HEK293 (cell line): Measurements from ENCODE around the gene PROSER3.

Experiments used
- EGR2 ChIP-seq: fragments of 450-650 bp; formaldehyde crosslinking; IDR thresholded peaks from 2 replicates; pipeline ENCODE4 v1.5.1; 2016; ENCODE audit warnings: low read depth, missing biosample characterization, missing genetic modification characterization
- GLIS1 ChIP-seq: fragments of 450-650 bp; formaldehyde crosslinking; IDR thresholded peaks from 2 replicates; pipeline ENCODE4 v1.5.1; 2016; ENCODE audit warnings: missing biosample characterization, missing genetic modification characterization
- GLIS2 ChIP-seq: fragments of 450-650 bp; formaldehyde crosslinking; IDR thresholded peaks from 2 replicates; pipeline ENCODE4 v1.5.1; 2016; ENCODE audit warnings: missing biosample characterization, missing genetic modification characterization
- HOXA7 ChIP-seq: sonication (generic); formaldehyde crosslinking; IDR thresholded peaks from 2 replicates; pipeline ENCODE4 v1.8.1; 2022; ENCODE audit warnings: missing genetic modification reagents, borderline replicate concordance
- KLF1 ChIP-seq: fragments of 450-650 bp; formaldehyde crosslinking; IDR thresholded peaks from 2 replicates; pipeline ENCODE4 v1.5.1; 2016; ENCODE audit warnings: missing biosample characterization, missing genetic modification characterization
- KLF8 ChIP-seq: fragments of 450-650 bp; formaldehyde crosslinking; IDR thresholded peaks from 2 replicates; pipeline ENCODE4 v1.5.1; 2016; ENCODE audit warnings: missing biosample characterization, missing genetic modification characterization
- KLF9 ChIP-seq: fragments of 450-650 bp; formaldehyde crosslinking; IDR thresholded peaks from 2 replicates; pipeline ENCODE4 v1.5.1; 2016; ENCODE audit warnings: missing biosample characterization, missing genetic modification characterization, low read depth
- PATZ1 ChIP-seq: fragments of 450-650 bp; formaldehyde crosslinking; IDR thresholded peaks from 2 replicates; pipeline ENCODE4 v1.5.1; 2016; ENCODE audit warnings: missing biosample characterization, missing genetic modification characterization
- SALL2 ChIP-seq: fragments of 450-650 bp; formaldehyde crosslinking; IDR thresholded peaks from 2 replicates; pipeline ENCODE4 v1.5.0; 2017; ENCODE audit warnings: missing biosample characterization, mild to moderate bottlenecking, missing genetic modification characterization, borderline replicate concordance
- SCRT1 ChIP-seq: fragments of 450-650 bp; formaldehyde crosslinking; IDR thresholded peaks from 2 replicates; pipeline ENCODE4 v1.5.1; 2016; ENCODE audit warnings: missing biosample characterization, missing genetic modification characterization, borderline replicate concordance
- SP3 ChIP-seq: fragments of 450-650 bp; formaldehyde crosslinking; IDR thresholded peaks from 2 replicates; pipeline ENCODE4 v1.5.1; 2016; ENCODE audit warnings: missing biosample characterization, missing genetic modification characterization
- SP7 ChIP-seq: fragments of 450-650 bp; formaldehyde crosslinking; IDR thresholded peaks from 2 replicates; pipeline ENCODE4 v1.5.1; 2016; ENCODE audit warnings: missing biosample characterization, missing genetic modification characterization
- TRIM28 ChIP-seq: IDR thresholded peaks from 2 replicates; pipeline ENCODE4 v1.6.1; 2011; ENCODE audit warnings: low read length, control low read depth, borderline replicate concordance
- WT1 ChIP-seq: fragments of 450-650 bp; formaldehyde crosslinking; IDR thresholded peaks from 2 replicates; pipeline ENCODE4 v1.5.1; 2016; ENCODE audit warnings: missing biosample characterization, missing genetic modification characterization
- ZBTB48 ChIP-seq: fragments of 450-650 bp; formaldehyde crosslinking; IDR thresholded peaks from 2 replicates; pipeline ENCODE4 v1.5.1; 2016; ENCODE audit warnings: missing biosample characterization, missing genetic modification characterization
- ZNF133 ChIP-seq: fragments of 450-650 bp; formaldehyde crosslinking; IDR thresholded peaks from 2 replicates; pipeline ENCODE4 v1.5.1; 2016; ENCODE audit warnings: missing biosample characterization, missing genetic modification characterization
- ZNF214 ChIP-seq: fragments of 450-650 bp; formaldehyde crosslinking; IDR thresholded peaks from 2 replicates; pipeline ENCODE4 v1.5.1; 2017; ENCODE audit warnings: missing biosample characterization, mild to moderate bottlenecking, missing genetic modification characterization, borderline replicate concordance
- ZNF341 ChIP-seq: fragments of 450-650 bp; formaldehyde crosslinking; IDR thresholded peaks from 2 replicates; pipeline ENCODE4; 2016; ENCODE audit warnings: low read depth, missing biosample characterization, missing genetic modification characterization
- ZNF366 ChIP-seq: fragments of 450-650 bp; formaldehyde crosslinking; conservative IDR thresholded peaks from 2 replicates; pipeline ENCODE4 v1.5.1; 2016; ENCODE audit warnings: missing biosample characterization, missing genetic modification characterization
- ZNF394 ChIP-seq: fragments of 450-650 bp; formaldehyde crosslinking; IDR thresholded peaks from 2 replicates; pipeline ENCODE4 v1.5.1; 2016; ENCODE audit warnings: missing biosample characterization, missing genetic modification characterization, mild to moderate bottlenecking, moderate library complexity, borderline replicate concordance
- ZNF398 ChIP-seq: fragments of 450-650 bp; formaldehyde crosslinking; IDR thresholded peaks from 2 replicates; pipeline ENCODE4 v1.5.1; 2017; ENCODE audit warnings: missing biosample characterization, missing genetic modification characterization
- ZNF449 ChIP-seq: fragments of 450-650 bp; formaldehyde crosslinking; IDR thresholded peaks from 2 replicates; pipeline ENCODE4 v1.5.1; 2017; ENCODE audit warnings: missing biosample characterization, mild to moderate bottlenecking, missing genetic modification characterization, moderate library complexity
- ZNF501 ChIP-seq: fragments of 450-650 bp; formaldehyde crosslinking; IDR thresholded peaks from 2 replicates; pipeline ENCODE4 v1.5.1; 2016; ENCODE audit warnings: missing biosample characterization, missing genetic modification characterization
- ZNF654 ChIP-seq: fragments of 450-650 bp; formaldehyde crosslinking; IDR thresholded peaks from 2 replicates; pipeline ENCODE4 v1.5.1; 2016; ENCODE audit warnings: low read depth, missing biosample characterization, missing genetic modification characterization
- ZNF768 ChIP-seq: fragments of 450-650 bp; formaldehyde crosslinking; IDR thresholded peaks from 2 replicates; pipeline ENCODE4 v1.5.1; 2018; ENCODE audit warnings: missing biosample characterization, mild to moderate bottlenecking, missing genetic modification characterization
- ZNF843 ChIP-seq: fragments of 450-650 bp; formaldehyde crosslinking; IDR thresholded peaks from 2 replicates; pipeline ENCODE4 v1.5.1; 2016; ENCODE audit warnings: missing biosample characterization, missing genetic modification characterization
- ZSCAN16 ChIP-seq: fragments of 450-650 bp; formaldehyde crosslinking; IDR thresholded peaks from 2 replicates; pipeline ENCODE4 v1.5.1; 2016; ENCODE audit warnings: missing biosample characterization, missing genetic modification characterization
- ZSCAN4 ChIP-seq: fragments of 450-650 bp; formaldehyde crosslinking; IDR thresholded peaks from 2 replicates; pipeline ENCODE4 v1.5.1; 2017; ENCODE audit warnings: missing biosample characterization, missing genetic modification characterization
- TF ChIP-seq, protein P1 (sequence below): fragments of 450-650 bp; formaldehyde crosslinking; IDR thresholded peaks from 2 replicates; pipeline ENCODE4 v1.5.1; 2016; ENCODE audit warnings: missing biosample characterization, missing genetic modification characterization
- TF ChIP-seq, protein P2 (sequence below): fragments of 450-650 bp; formaldehyde crosslinking; IDR thresholded peaks from 2 replicates; pipeline ENCODE4 v1.5.1; 2016; ENCODE audit warnings: missing biosample characterization, missing genetic modification characterization

PROSER3 gene

DNA sequence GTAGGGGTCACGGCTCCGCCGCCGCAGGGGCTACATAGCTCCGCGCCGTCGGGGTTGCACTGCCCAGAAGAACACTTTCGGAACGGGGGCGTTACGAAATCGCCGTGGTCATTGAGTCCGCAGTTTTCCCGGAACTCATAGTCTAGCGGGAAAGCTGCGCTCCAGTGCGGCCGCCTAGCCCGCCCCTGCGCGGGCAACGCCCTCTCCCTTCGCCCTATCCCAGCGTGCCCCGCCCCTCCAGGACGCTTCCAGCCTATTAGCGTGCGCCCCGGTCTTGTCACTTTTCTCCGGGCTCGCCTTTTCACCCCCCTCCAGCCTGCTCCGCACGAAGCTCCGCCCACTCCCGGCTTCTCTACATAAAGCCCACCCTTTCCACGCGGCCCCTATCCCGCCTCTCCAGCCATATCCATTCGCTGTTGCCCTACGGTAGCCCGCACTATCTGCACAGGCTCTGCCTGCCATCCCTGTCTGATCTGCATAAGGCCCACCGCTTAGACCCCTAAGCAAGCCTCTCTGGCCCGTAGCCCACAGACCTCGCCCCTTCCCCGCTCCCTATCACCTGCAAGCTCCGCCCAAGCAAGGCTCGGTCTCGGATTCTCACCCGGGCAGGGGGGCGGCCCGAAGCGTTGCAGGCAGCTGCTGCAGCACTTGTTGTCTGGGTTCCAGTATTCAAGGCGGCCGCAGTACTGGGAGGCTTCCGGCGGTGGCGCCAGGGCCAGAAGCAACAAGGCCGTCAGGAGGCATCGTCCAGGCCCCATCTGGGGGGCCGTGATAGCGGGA is 17.4 kb upstream of the PROSER3 start (continued):
- peak; percentile 85 for TF ChIP-seq ZNF843
- TF ChIP-seq HOXA7 (CRISPR knock-in tag), result no peak
- TF ChIP-seq ZNF501 (tag by site-specific recombination), result peak; percentile 93; the same call in 1 of the 2 replicates
- TF ChIP-seq ZNF398 (tag by site-specific recombination), result 0 out of 2 replicates have a peak, but pooled peaks have one; percentile 80
- TF ChIP-seq SALL2 (tag by site-specific recombination), result no peak
- peak; percentile 64; the same call in 1 of the 2 replicates for TF ChIP-seq TRIM28
- no peak for TF ChIP-seq ZNF133 (tag by site-specific recombination)
- TF ChIP-seq ZNF214 (tag by site-specific recombination), result no peak
- TF ChIP-seq ZNF654 (tag by site-specific recombination), result no peak
- no peak for TF ChIP-seq ZNF768 (tag by site-specific recombination)
- TF ChIP-seq, protein P1, sequence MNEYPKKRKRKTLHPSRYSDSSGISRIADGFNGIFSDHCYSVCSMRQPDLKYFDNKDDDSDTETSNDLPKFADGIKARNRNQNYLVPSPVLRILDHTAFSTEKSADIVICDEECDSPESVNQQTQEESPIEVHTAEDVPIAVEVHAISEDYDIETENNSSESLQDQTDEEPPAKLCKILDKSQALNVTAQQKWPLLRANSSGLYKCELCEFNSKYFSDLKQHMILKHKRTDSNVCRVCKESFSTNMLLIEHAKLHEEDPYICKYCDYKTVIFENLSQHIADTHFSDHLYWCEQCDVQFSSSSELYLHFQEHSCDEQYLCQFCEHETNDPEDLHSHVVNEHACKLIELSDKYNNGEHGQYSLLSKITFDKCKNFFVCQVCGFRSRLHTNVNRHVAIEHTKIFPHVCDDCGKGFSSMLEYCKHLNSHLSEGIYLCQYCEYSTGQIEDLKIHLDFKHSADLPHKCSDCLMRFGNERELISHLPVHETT (tag by site-specific recombination), result peak; percentile 82
- TF ChIP-seq SP7 (tag by site-specific recombination), result peak; percentile 85
- peak; percentile 57; the same call in 1 of the 2 replicates for TF ChIP-seq ZNF449 (tag by site-specific recombination)
- TF ChIP-seq ZBTB48 (tag by site-specific recombination), result peak; percentile 99
- TF ChIP-seq, protein P2, sequence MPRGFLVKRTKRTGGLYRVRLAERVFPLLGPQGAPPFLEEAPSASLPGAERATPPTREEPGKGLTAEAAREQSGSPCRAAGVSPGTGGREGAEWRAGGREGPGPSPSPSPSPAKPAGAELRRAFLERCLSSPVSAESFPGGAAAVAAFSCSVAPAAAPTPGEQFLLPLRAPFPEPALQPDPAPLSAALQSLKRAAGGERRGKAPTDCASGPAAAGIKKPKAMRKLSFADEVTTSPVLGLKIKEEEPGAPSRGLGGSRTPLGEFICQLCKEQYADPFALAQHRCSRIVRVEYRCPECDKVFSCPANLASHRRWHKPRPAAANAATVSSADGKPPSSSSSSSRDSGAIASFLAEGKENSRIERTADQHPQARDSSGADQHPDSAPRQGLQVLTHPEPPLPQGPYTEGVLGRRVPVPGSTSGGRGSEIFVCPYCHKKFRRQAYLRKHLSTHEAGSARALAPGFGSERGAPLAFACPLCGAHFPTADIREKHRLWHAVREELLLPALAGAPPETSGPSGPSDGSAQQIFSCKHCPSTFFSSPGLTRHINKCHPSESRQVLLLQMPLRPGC (tag by site-specific recombination), result peak; percentile 62; the same call in 1 of the 2 replicates
- TF ChIP-seq KLF1 (tag by site-specific recombination), result peak; percentile 95
- peak; percentile 96 for TF ChIP-seq ZNF366
- peak; percentile 70; the same call in 1 of the 2 replicates for TF ChIP-seq ZSCAN16 (tag by site-specific recombination)
- TF ChIP-seq WT1 (tag by site-specific recombination), result peak; percentile 70; the same call in 1 of the 2 replicates
- TF ChIP-seq ZNF394 (tag by site-specific recombination), result peak; percentile 84
- TF ChIP-seq GLIS2, result peak; percentile 97
- peak; percentile 67 for TF ChIP-seq EGR2 (tag by site-specific recombination)
- peak; percentile 97 for TF ChIP-seq KLF8
- peak; percentile 96 for TF ChIP-seq GLIS1 (tag by site-specific recombination)
- TF ChIP-seq SP3, result peak; percentile 100
- TF ChIP-seq KLF9, result peak; percentile 95
- peak; percentile 95 for TF ChIP-seq ZNF341 (tag by site-specific recombination)
- peak; percentile 100 for TF ChIP-seq SCRT1 (tag by site-specific recombination)
- no peak for TF ChIP-seq ZSCAN4 (tag by site-specific recombination)
- peak; percentile 93 for TF ChIP-seq PATZ1 (tag by site-specific recombination)
